NCI-H1694 treated with DMSO at 0.1 percent for 48 hours (cell line): ENCODE measurements around the gene PLA2G2E.
"Not testable (repeated sequence)": the region's sequence is repeated elsewhere in the genome, so short reads cannot be mapped to it uniquely, and the experiment has no call there.

Experiments used
- DNase-seq: peaks from one replicate; lab custom pipeline; 2025; lab: John Stamatoyannopoulos, UW

The PLA2G2E gene

DNA sequence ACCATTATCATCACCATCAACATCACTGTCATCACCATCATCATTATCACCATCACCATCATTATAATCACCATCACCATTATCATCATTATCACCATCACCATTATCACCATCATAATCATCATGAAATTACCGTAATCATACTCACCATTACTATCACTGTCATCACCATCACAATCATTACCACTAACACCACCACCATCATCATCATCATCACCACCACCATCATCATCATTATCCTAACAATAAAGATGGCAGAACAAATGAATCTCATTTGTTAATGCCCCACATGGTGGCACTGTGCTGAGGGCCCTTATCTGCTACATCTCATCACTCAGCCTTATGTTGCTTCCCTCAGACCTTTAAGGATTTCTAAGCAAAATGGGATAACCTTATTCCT is 9.4 kb upstream of the PLA2G2E start:
- no peak for DNase-seq

DNA sequence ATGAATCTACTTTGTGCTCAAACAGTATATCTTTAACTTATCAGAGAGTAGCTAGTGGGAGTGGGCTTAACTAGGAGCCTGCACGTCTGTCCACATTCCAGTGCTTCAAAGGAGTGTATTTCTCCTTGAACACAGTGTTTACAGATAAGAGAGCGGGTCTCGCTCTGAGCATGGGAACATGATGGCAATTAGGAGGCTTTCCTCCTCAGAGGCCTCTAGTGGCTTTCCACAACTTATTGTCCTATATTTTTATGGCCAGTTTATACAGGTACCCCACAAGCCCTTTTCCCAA is 3.7 kb upstream of the PLA2G2E start:
- DNase-seq, result not testable (repeated sequence)

DNA sequence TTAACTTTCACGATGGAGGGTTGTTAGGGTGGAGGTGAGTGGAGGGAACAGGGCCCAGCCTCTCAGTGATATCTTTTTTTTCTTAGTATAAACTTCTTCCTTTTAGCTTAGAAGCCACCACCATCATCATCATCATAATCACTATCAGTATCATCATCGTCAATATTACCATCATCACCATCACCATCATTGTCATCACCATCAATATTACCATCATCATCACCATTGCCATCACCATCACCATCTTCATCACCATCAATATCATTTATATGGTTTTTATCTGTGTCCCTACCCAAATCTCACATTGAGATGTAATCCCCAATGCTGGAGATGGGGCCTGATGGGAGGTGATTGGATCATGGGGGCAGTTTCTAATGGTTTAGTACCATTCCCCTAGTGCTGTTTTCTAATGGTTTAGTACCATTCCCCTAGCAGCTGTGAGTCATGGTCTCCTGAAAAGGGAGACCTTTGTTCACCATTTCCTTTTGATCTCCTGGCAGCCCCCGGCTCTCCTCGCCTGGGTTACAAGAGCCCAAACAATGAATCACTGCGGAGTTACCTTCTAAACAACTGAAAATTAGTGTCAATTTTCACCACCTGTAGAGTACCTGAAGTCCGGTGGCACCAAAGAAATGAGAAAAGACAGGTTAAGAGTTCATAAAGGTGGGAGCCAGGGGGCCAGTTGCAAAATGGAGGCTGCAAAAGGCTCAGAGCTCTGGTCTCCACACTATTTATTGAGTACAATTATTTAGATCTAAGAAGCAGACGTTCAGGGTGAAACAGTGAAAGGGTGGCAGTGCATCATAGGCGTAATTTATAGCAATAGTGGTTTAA is 3.1 kb upstream of the PLA2G2E start:
- no peak for DNase-seq

DNA sequence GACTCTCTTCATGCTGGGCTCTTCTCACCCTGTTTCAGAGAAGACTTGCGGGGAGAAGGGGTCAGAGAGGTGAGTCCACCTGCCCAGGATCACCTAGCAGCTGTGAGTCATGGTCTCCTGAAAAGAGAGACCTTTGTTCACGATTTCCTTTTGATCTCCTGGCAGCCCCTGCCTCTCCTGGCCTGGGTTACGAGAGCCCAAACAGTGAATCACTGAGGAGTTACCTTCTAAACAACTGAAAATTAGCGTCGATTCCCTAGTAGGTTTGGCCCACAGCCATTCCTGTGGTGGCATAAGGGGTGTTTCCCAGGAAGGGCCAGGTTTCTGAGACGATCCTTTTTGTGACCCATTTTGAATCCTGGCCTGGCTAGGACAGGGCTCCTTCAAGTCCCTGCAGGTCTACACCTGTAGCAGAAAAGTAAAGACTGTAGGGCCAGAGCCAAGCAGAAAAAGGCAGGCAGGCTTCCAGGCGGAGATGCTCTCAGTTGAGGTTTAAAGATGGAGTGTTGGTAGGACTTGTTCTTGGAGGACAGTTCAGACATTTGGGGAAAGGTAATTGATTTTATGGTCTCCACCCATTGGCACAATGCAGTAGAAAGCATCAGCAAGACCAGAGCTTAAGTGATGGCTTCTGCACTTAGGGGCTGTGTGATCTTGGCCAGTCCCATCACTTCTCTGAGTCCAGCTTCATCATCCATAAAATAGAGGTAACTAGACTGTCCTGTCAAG is 2.1 kb upstream of the PLA2G2E start:
- no peak for DNase-seq

DNA sequence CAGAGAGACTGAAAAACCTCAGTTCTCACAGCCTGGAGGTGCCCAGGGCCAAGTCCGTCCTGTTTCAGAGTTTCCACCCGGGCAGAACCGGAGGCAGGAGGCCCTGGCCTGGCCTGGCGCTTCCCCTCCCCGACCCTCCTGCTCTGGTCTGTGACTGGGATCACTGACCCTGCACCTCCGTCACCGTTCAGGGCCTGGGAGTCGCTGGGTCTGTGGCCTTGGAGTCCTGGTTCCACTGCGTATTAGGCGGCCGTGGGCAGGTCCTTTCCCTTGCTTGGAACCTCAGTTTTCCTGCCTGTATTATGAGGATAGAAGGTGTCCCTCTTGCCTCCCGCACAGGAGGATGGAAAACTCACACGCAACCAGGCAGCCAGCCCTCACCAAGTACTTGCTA is 533 bp upstream of the PLA2G2E start:
- DNase-seq, result no peak

DNA sequence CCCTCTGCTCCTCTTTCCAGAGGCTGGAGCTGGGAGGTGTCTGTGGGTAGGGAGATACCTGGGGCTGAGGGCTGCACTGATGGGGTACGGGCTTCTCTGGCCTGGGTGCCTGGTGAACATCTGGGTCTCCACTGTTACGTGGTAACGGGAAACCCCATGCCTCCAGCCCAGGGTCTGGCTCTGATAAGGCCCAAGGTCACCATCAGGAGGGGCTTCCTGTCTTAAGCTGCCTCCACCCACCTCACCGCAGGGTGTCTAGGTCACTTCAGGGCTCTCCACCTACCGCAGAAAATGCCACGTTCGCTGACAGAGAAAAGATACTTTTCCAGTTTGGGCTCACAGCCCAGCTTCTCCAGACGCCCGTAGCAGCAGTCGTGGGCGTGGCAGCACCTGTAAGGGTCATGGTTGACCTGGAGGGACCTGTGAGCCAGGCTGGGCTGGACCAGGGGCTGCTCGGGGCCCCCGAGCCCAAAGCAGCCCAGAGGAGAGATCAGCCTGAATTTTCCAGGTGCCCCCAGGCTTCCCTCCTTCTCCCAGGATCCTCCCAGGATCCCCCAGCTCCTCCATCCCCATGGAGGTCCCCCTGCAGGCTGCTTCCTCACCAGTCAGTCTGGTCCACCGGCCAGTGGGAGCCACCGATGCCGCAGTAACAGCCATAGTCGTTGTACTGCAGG is 1.3 kb downstream of the PLA2G2E start:
- no peak for DNase-seq

DNA sequence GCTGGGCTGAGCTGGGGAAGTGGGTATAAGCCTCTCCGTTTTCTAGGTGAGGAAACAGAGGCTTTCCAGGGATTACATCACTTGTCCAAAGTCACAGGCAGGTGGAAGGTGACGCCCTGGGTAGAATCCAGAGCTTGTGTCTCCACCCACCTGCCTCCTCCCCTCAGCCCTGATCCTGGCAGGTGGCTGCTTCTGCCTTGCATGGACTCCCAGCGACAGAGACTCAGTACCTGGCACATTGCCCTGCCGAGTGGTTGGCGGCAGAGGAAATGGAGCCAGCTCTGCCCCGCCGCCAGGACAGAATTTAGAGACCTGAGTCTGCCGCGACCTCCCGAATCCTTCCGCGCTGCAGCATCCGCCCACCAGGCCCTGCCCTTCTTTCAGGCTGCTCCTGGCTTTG is 2.1 kb downstream of the PLA2G2E start:
- DNase-seq, result no peak

DNA sequence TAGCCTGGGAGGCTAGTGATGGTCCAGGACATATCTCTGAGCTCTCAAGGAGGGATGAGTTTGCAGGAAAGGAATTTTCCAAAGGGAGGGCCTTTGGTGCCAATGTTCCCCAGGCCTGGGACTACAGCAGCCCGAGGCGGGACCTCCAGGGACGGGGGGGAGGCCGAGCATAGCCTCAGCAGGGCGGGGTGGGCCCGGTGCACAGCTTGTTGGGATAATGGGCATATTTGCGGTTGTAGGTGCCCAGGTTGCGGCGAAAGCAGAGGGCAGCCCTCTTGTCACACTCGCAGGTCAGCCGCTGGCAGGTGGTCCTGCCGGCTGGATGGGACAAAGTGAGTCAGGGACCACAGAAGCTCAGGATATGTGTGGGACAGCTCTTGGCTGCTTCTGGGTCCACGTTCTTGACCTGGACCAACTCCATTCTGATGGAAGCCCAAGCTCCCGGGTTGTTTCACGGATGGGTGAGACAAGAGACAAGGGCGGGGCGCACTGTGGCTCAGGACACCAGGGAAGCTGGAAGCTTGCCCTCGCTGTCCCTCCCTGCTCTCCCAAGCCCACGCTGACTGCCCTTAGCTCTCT is 3.2 kb downstream of the PLA2G2E start:
- no peak for DNase-seq

DNA sequence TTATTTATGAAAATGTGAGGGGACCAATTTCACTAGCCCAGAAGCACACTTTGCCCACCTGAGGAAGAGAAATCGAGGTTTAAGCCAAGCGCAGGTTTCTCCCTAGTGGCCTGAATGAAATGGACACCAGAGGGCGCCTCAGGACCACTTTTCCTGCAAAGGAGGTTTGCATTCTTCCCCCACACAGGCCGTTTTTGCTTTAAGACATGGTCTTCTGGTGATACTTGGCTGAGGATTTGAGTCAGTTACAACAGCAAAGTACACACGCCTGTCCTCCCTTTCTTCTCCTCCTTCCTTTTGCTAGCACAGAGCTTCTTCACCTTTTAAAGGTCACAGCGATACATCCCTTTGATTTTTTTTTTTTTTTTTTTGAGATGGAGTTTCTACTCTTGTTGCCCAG is 5.4 kb downstream of the PLA2G2E start:
- peak; percentile 24 for DNase-seq

DNA sequence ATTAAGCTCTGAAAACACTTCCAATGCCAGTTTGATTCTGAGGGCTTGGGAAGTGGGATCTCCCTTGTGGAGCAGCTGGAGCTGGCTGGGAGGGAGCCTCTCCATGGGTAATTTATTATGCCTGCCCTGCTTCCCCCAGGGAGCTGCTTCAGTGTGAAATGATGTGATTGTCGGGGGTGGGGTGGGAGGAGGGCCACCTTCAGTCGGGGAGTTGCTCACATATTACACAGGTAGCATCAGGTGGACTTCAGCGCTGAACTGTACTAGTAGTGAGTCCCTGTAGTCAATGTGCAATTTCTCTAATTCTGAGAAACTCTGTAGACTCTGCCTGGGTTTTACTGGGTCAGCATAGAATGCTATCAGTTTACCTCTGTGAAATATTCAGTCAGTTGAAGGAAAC is 12.8 kb downstream of the PLA2G2E start:
- no peak for DNase-seq

DNA sequence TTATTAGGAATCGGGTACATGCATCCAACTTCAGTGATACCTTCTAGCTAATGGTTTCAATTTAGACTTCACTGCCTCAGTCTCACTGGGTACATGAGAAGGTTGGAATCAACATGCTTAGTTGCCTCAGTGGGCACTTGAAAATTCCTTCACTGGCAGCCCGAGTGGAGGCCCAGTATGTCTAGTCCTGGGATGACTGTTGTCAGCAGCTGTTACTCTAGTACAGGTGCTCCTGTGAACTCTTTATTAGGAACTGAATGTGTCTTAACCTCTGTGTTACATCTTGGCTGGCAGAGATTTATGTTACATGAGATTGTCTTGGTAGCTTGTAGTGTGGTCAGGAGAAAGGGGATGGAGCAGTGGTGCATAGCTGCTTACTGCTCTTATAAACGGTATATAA is 13.4 kb downstream of the PLA2G2E start:
- no peak for DNase-seq

DNA sequence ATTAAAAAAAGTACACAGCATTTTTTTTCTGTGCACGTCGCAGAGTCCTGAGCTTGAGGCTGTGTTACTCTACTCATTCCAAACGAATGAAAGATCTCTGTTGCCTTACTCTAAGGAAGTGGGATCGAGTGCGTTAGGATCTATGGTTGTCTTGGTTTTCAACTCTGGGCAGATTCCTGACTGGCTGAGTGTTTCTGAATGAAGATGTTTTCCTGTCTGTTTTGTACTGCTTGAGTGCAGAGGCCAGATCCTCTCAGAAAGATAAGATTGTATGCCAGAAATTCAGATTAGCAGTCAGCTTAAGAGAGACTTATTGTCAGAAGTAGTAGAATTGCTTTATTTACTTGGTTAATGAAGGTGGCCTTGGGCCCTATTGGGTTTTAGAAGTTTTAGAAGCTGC is 14.0 kb downstream of the PLA2G2E start:
- DNase-seq, result no peak

DNA sequence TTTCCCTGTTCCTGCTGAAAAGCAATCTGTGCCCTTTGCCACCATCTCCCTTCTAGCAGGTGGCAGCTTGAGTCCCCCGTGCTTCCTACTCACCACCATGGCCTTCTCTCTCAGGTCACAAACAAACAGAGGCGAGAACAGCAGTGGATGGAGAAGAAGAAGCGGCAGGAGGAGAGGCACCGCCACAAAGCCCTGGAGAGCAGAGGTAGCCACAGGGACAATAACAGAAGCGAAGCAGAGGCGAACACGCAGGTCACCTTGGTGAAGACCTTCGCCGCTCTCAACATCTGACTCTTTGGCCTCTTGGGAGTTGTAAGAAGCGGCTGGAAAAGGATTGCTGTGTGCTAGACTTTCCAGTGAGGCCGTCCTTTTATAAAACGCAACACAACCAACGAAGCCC is 16.0 kb downstream of the PLA2G2E start:
- DNase-seq, result no peak

DNA sequence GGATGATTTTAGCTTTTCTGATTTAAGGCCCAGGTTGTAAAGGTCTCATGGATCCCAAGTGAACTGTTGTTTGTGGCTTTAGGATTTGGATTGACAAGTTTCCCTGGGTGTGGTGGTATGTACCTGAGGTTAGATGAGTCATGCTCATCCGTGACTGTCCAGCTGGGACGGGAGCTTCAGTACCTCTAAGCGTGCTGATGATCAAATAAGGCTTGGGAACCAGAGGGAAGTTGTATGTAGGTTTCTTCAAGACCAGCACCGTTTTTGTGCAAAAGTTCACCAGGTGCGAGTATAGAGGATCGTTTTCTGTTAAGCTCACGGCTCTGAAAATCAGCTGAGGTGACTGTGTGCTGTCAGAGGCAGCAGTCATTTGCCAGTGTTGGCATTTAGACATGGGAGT is 19.8 kb downstream of the PLA2G2E start:
- no peak for DNase-seq

DNA sequence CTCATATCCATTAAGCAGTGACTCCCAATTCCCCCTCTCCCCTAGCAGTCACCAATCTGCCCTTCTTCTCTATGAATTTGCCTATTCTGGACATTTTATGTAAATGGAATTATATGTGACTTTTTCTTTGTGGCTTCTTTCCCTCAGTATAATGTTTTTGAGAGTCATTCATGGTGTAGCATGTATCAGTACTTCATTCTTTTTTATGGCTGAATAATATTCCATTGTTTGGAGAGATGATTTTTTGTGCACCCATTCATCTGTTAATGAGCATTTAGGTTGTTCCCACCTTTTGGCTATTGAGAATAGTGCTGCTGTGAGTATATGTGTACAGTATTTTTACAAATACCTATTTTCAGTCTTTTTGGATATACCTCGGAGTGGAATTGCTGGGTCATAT is 21.8 kb downstream of the PLA2G2E start:
- no peak for DNase-seq

DNA sequence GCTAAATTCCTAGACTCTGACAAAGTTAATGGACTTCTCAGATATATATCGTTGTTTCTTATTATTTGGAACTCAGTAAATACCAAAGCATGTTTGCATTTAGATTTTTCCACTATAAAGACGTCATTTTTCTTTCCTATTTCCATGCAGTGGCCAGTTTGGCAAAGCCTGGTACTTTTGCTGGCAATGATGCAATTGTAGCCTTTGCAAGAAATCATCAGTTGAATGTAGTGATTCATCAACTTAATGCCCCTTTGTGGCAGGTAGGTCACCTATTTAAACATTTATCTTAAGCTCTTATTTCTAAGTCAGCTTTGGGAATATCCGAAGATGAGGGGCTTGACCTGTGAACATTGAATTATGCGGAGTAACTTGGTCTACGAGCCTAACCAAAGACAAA is 29.2 kb downstream of the PLA2G2E start:
- no peak for DNase-seq

DNA sequence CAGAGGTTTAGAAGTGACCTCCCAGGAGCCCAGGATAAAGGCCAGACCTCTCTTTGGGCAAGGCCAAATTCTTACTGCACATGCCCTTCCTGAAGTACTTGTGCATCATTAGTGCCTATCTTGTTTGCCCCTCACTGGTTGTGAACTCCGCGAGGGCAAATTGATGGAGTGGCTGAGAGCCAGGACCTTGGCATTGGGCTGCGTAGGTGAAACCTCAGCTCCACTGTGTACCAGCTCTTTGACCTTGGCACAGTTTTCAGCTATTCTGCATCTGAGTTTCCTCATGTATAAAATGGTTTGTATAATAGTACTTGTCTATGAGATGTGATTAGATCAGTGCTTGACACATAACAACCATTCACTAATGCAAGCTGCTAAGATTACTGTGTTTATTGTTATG is 29.7 kb downstream of the PLA2G2E start:
- no peak for DNase-seq

DNA sequence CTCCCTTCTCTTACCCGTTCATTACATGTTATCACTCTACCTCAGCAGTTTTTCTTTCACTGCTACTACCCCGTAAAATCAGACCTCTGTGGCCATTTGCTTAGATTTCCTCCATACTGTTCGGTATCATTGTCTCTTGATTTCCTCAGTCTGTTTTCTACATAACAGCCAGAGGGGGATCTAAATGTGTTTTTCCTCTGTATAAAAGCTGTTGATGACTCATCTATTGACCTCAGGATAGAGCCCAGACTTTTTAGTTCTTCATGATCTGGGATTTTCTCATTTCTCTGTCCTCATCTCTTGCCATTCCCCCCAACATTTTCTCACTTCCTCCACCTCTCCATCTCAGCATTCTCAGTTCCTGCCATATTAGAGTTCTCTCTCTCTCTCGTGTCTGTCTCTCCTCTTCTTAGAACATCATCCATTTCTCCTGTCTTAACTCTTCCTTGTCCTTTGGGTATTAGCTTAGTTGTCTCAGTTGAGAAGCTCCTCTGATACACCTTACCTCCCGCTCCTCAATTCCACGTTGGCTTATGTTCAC is 30.7 kb downstream of the PLA2G2E start:
- DNase-seq, result no peak

DNA sequence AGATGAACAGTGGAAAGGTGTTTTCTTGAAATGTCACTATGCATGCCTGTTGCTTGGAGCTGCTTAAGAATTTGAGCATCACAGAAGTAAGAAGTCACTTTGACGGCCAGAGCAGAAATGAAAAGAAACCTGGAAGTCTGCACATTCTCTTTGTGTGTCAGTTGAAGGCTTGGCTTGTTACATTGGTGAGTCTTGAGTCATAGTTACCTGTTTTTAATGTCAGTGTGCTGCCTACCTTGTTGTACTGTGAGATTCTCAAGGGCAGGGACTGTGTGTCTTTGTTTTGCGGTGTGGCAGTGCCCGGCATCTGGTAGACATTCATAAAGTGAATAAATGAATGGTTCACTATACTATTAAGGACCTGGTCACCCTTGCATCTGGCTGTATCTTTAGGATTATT is 31.3 kb downstream of the PLA2G2E start:
- no peak for DNase-seq

DNA sequence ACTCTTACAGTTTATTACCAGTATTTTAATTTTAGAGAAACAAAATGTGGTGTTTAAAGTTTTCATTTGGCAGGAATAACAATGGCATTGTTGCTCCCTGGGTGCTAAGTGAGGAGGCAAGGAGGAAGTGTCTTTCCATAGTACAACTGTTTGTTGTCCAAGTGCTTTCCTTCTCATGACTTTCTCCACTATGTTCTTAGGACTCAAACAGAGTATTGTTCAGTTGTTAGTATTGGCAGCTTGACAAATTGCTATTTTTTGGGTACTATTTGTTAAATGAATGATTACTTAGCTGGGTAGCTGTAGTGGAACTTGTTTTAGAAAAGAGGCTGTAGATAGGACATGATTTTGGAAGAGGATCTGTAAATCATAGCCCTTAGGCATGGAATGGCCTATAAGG is 33.8 kb downstream of the PLA2G2E start:
- no peak for DNase-seq

DNA sequence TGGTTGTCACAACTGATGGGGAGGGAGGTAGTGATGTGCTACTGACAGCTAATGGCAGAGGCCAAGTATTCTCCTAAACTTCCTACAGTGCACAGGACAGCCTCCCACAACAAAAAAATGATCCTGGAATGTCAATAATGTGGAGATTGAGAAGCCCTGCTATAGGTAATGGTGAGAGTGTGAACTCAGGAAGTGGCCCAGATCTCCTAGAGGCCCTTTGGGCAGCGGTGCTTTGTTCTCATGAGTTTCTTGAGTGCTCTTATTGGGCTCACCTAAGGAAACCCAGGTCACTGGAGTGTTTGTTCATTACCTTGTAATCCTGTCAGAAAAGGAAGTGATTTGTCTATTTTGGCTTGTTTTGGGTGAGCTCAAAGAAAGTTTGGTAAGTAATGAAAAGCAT is 35.3 kb downstream of the PLA2G2E start:
- no peak for DNase-seq

DNA sequence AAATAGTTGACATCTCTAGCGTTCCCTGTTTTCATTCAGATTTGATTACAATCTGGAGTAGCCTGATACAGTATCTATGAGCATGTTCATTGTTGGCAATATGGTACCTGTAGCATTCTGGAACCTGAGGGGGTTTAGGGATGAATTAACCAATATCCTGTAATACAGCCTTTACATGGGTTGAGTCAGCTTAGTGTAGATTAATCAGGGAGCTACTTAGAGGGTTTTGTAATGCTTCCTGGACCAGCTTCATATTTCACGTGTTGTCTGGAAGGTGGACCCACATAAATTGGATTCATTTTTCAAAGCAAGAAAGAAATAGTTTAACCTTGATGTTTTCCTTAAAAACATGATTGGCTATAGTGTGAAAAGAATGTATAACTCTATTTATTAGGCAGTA is 37.6 kb downstream of the PLA2G2E start:
- DNase-seq, result no peak

DNA sequence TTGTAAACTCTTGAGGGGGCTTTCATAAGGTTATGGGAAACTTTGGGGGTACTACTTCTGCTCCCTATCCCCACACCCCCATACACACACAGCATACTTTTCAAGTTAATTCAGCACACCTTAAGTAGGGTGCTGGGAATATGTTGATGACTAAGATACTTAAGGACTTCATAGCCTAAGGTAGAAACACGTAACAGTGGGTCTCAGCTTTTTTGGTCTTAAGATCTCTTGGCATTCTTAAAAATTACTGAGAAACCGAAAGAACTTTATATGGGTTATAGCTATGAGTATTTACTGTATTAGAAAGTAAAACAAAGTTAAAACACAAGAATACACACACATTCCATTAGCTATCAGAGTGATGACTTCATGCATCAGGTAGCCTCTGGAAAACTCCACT is 39.1 kb downstream of the PLA2G2E start:
- no peak for DNase-seq
